HG02759 (cell line): ENCODE results near the gene SCLT1.
A peak's percentile ranks its signal among the peaks of the same experiment; 100 is the strongest.

Experiments used
- ATAC-seq: cut with Tn5 transposase; IDR thresholded peaks from one replicate; pipeline ENCODE4 v1.9.1; 2021; ENCODE audit warnings: mild to moderate bottlenecking, moderate library complexity; ENCODE audit not compliant: unreplicated experiment

SCLT1 gene

GRCh38 chr4:128961405-128961804 is 131.9 kb downstream of the SCLT1 start:
- no peak for ATAC-seq

- ATAC-seq, result no peak
Observed at GRCh38 chr4:128958194-128958593, 135.1 kb downstream of the SCLT1 start.

- ATAC-seq, result no peak
Observed at GRCh38 chr4:128957459-128957858, 135.9 kb downstream of the SCLT1 start.

- ATAC-seq, result no peak
Observed at GRCh38 chr4:128955751-128956150, 137.6 kb downstream of the SCLT1 start.

GRCh38 chr4:128954941-128955340 is 138.4 kb downstream of the SCLT1 start:
- ATAC-seq, result no peak

GRCh38 chr4:128951316-128951715 is 142.0 kb downstream of the SCLT1 start:
- ATAC-seq, result no peak

DNA sequence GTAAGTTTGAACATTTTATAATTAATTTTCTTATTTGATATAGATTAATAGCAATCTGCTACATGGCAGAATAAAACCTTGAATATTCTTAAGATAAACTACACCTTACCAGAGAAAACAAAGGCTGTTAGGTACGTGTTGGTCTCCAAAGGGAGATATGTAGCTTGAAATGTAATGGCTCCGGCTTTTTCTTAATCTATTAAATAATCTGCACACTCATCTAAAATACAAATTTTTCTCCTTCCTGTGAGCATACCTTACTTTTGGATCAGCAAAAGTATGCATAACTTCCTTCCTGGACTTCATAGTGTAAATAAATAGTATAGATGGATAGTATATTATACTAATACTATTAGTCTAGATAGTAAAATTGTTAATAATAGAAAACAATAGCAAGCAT is 142.5 kb downstream of the SCLT1 start:
- no peak for ATAC-seq

- no peak for ATAC-seq
Observed at GRCh38 chr4:128946916-128947315, 146.4 kb downstream of the SCLT1 start.

DNA sequence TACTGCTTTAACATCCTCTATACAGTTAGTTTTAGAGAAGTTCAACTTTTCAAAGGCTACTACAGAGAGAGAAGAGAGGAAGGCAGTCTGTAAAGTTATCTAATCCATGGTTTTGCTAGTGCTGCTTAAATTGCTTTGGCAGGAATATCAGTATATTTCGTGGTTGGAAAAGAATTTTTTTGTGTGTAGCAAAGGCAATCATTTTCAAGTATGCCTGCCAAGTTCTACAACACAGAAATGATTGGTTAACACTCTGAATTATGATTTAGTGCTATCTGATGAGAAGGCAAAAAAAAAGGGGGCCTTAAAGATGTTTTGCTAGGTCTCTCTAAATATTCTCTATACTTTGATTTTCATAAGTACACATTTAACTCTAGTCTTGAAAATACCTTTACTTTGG is 150.7 kb downstream of the SCLT1 start:
- ATAC-seq, result no peak

- ATAC-seq, result no peak
Observed at GRCh38 chr4:128940971-128941370, 152.4 kb downstream of the SCLT1 start.

DNA sequence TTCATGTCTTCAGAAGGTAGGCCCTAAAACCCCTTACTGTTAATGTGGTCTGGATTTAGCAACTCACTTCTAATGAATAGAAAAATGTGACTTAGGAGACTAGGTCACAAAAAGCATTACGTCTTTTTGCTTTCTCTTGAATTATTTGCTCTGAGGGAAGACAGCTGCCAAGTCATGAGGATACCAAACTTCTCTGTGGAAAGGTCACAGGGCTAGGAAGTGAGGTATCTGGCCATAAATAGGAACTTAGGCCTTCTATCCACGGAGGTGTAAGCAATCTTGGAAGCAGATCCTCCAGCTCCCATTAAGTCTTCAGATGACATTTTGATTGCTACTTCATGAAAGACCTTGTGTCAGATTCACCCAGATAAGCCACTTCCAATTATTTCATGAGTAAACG is 163.3 kb downstream of the SCLT1 start:
- ATAC-seq, result no peak

GRCh38 chr4:128924951-128925350 is 168.4 kb downstream of the SCLT1 start:
- ATAC-seq, result no peak

- ATAC-seq, result no peak
Observed at GRCh38 chr4:128921954-128922353, 171.4 kb downstream of the SCLT1 start.

DNA sequence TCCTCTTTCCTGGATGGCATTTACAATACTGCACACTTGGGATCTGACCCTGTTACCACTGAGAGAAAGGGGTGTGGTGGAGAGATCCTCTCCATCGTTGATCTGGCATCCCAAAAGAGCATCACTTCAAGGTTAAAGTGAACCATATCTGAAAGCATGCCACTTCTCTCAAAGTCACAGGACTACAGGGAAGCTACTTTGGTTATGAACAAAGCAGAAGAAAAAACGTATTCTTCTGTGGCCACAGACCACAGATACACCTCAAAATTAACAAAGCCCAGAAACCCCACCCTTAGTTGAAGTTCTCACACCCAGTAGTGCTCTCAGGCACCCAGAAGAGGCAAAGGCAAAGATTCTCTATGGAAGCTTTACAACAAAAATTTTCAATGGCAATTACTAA is 175.6 kb downstream of the SCLT1 start:
- ATAC-seq, result peak; percentile 72

DNA sequence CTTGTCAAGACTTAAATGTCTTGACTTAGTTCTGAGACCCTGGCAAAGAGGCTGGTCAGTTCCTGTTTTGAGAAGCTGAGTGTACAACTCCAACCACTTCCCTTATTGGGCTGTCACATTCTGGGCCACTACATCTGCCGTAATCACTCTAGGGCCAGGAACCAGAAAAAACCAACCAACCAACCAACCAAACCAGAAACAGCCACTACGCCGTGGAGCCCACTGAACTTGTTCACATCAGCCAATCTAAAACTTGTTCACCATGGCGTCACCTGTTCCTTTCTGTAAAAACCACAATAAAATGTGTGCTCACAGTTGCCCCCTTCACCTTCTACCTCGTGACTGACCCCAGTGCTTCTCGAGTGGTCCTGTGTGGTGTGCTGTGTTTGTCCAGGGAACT is 176.5 kb downstream of the SCLT1 start:
- ATAC-seq, result peak; percentile 85

DNA sequence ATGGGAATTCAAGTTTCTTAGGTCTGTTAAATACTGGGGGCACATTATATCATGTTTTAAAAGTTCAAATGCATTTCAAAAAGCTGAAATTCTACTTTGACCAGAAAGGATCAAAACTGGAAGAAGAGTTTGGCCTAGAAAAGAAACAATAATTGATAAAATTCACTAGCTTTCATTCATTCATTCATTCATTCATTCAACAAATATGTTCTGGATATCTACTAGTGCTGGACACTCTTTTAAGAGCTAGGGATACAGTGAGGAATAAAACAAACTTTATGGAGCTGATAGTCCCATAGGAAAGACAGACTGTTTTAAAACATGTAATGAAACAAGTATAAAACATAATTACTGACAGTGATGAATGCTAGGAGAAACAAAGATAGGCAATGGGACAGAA is 177.8 kb downstream of the SCLT1 start:
- no peak for ATAC-seq

DNA sequence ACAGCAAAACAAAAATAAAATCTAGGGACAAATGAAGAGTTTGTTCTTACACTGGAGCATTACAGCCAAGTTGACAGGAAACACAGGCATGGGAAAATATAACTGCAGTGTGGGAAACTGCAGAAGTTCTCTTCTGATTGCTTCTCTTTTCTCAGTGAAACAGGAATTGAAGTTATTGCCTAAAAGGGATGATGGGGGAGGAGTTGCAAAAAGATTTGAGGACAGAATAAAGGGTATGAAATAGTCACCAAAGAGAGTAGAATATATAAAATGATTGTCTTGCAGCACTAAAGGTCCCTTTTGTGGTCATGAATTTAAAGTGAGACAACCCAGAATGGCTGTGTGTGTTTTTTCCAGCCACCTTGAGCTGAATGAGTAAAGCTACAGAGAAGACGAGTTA is 180.1 kb downstream of the SCLT1 start:
- no peak for ATAC-seq

DNA sequence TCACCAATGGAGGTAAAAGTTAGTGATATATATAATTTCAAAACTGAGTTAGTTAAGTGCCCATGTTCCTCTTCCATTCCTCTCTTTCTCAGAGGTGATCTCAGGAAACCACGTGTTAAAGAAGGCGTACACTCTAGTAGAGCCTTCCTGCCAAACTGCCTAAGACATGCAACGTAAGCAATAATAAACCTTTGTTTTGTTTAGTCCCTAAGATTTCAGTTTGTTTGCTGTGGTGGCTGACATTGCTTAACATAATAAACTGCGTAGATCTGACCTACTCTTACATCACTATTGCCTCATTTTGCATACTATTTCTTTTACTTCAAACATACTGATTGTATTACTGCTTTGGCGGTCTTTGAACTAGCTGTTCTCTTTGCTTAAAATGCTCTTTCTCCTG is 184.6 kb downstream of the SCLT1 start:
- ATAC-seq, result no peak

DNA sequence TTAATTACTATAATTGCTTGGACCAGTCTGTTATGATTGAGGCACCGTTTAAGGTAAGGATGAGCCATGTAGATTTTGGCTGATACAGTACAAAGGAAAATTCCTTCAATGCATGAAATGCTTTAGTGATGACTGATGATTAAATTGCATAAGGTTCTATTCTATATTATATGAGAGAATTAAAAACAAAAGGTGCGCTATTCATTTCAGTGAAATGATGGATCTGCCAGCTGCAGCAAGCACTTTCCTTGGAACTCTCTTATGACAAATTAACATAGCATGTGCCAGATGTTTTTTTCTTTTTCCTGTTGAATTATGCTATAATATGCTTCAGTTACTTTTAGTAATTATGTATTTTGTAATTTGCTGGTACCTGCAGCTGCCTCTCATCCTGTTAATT is 185.4 kb downstream of the SCLT1 start:
- ATAC-seq, result no peak

GRCh38 chr4:128906581-128906980 is 186.8 kb downstream of the SCLT1 start:
- ATAC-seq, result no peak

DNA sequence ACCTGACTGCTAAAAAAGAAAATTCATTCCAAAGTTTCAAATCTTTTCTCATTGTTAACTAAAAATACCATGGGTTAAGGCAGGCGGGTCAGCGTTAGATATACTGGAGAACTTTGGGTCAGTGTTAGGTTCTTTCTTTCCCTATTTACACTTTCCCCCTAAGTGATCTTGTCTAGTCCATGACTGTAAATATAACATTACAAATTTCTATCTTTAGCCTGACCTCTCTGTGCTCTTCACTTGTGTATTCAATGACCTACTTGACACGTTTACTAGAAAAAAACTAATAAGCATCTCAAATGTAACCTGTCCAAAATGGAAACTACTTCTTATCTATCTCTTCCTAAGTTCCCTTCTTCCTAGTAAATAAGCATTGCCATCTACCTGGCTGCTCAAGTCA is 188.5 kb downstream of the SCLT1 start:
- ATAC-seq, result no peak

DNA sequence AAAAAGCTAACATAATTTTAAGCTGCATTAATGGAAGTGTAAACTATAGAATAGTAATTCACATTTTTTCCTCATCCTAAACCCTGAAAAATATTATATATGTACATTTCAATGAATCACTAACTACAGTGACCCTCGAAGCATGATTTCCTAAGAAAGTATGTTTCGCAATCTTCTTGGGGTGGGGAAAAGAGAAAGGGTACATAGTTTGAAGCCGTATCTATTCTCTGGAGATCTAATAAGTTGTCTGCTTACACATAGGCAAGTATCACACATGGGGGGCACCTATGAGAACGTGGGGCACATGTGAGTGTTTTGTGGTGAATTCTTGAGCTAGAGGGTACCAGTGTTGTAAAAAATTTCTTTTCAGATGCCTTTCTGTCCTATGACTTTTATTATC is 212.7 kb downstream of the SCLT1 start:
- ATAC-seq, result no peak

- no peak for ATAC-seq
Observed at GRCh38 chr4:128879971-128880370, 213.4 kb downstream of the SCLT1 start.

DNA sequence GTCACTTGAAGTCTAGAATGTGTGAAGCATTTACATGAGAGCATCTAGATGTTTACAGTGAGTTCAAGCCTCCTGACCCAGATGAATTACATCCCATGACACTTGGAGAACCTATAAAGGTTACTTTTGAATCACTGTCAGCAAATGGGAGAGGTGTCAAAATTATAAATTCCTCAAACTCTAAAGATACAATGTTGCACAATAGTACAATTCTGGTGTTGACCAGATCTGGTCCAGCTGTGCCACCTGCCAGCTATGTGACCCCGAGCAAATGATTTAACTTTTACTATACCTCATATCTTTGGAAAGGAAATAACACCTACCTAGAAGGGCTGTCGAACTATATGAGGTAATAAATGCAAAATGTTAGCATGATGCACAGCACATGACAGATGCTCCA is 214.1 kb downstream of the SCLT1 start:
- no peak for ATAC-seq
